K562 (cell line): ENCODE measurements around the gene PPP1R3C. TPM values are rescaled to one million over a fixed set of nuclear protein-coding genes. Genes with fewer than 3 reads are reported as not detected.

ENCODE experiments used
- ARID2 ChIP-seq: fragments of 450-650 bp; IDR thresholded peaks from 2 replicates; pipeline ENCODE4 v1.6.1; 2017; ENCODE audit warnings: antibody characterized with exemption, mild to moderate bottlenecking
- DPF2 ChIP-seq: fragments of 450-650 bp; IDR thresholded peaks from 2 replicates; pipeline ENCODE4 v1.6.1; 2016
- EP300 ChIP-seq: IDR thresholded peaks from 2 replicates; pipeline ENCODE4 v1.6.1; 2012; ENCODE audit warnings: low read length, improper control_type of control experiment
- GATAD2A ChIP-seq: fragments of 450-650 bp; IDR thresholded peaks from 2 replicates; pipeline ENCODE4 v1.6.1; 2017
- MIER1 ChIP-seq: fragments of 450-650 bp; IDR thresholded peaks from 2 replicates; pipeline ENCODE4 v1.6.1; 2016; ENCODE audit warnings: antibody characterized with exemption, mild to moderate bottlenecking, low read depth
- RCOR1 ChIP-seq, 2 experiments: IDR thresholded peaks; 2 replicates each; pipeline ENCODE4 v1.6.1; 2012; ENCODE audit warnings: low read depth in 2 of 2, low read length in 2 of 2, borderline replicate concordance in 1 of 2, improper control_type of control experiment in 1 of 2
- RFX7 ChIP-seq: fragments of 250-450 bp; sonication (Bioruptor Pico); IDR thresholded peaks from 2 replicates; pipeline ENCODE4 v1.5.1; 2021; ENCODE audit warnings: mild to moderate bottlenecking
- SMARCC2 ChIP-seq: fragments of 450-650 bp; IDR thresholded peaks from 2 replicates; pipeline ENCODE4 v1.6.1; 2017; ENCODE audit warnings: antibody characterized with exemption, moderate library complexity, mild to moderate bottlenecking, low read depth
- SMARCE1 ChIP-seq: fragments of 450-650 bp; IDR thresholded peaks from 2 replicates; pipeline ENCODE4 v1.7.1; 2016; ENCODE audit warnings: mild to moderate bottlenecking
- SREBF1 ChIP-seq: fragments of 150-350 bp; IDR thresholded peaks from 2 replicates; pipeline ENCODE4 v1.6.1; 2014; ENCODE audit warnings: antibody characterized with exemption, low read depth, low read length, borderline replicate concordance
- STAT5B ChIP-seq: fragments of 250-450 bp; sonication (Bioruptor Pico); IDR thresholded peaks from 2 replicates; pipeline ENCODE4 v1.8.0; 2021; ENCODE audit warnings: mild to moderate bottlenecking, inconsistent platforms
- ZNF217 ChIP-seq: sonication (generic); formaldehyde crosslinking; IDR thresholded peaks from 2 replicates; pipeline ENCODE4 v1.8.0; 2022; ENCODE audit warnings: mild to moderate bottlenecking, missing genetic modification reagents
- ZNF766 ChIP-seq: fragments of 200-800 bp; sonication (Bioruptor generic); conservative IDR thresholded peaks from 2 replicates; pipeline ENCODE4 v1.6.1; 2016; ENCODE audit warnings: missing genetic modification characterization, missing compliant biosample characterization
- polyA plus RNA-seq, 8 experiments: library from polyadenylated mRNA; depleted of rRNA in 4 of 8; stranded (reverse) in 5 of 8; unstranded in 3 of 8; fragments of >200 nt; fragmentation: Nextera tagmentation in 2 of 8; fragmentation: Illumina TruSeq in 1 of 8; extraction: Ambion mirVana in 2 of 8; extraction: Trizol in 1 of 8; gene quantifications; 2 replicates each; pipeline versions ENCODE4 v1.2.1 to v1.2.3, GENCODE V29; 2011 to 2014; ENCODE audit warnings: inconsistent platforms in 1 of 8, missing spikeins in 1 of 8
- total RNA-seq, 7 experiments: library from RNA; depleted of rRNA in 6 of 7; stranded (reverse); fragments of >200 nt in 6 of 7; fragmentation: Illumina TruSeq in 2 of 7; extraction: Trizol in 2 of 7; gene quantifications; 2 replicates each; pipeline versions ENCODE4 v1.2.1 to v1.2.3, GENCODE V29; 2011 to 2021; ENCODE audit warnings: low replicate concordance in 1 of 7
- TF ChIP-seq, protein P1 (sequence below), 2 experiments: fragments of 450-650 bp in 1 of 2; sonication (generic) in 1 of 2; formaldehyde crosslinking in 1 of 2; IDR thresholded peaks in 1 of 2; conservative IDR thresholded peaks in 1 of 2; 2 replicates each; pipeline versions ENCODE4 v1.6.1 to v1.8.1; 2016 to 2023; ENCODE audit warnings: mild to moderate bottlenecking in 2 of 2, moderate library complexity in 2 of 2, inconsistent platforms in 1 of 2, missing genetic modification reagents in 1 of 2
- TF ChIP-seq, protein P2 (sequence below): fragments of 250-450 bp; sonication (Bioruptor Pico); IDR thresholded peaks from 2 replicates; pipeline ENCODE4 v1.5.0; 2021
- TF ChIP-seq, protein P3 (sequence below): fragments of 450-650 bp; conservative IDR thresholded peaks from 2 replicates; pipeline ENCODE4 v1.6.1; 2016; ENCODE audit warnings: missing genetic modification characterization, low read depth, mild to moderate bottlenecking, control low read depth, missing compliant biosample characterization
- TF ChIP-seq, protein P4 (sequence below): sonication (generic); formaldehyde crosslinking; IDR thresholded peaks from 2 replicates; pipeline ENCODE4 v1.8.0; 2023; ENCODE audit warnings: mild to moderate bottlenecking, missing genetic modification reagents
- TF ChIP-seq, protein P5 (sequence below): sonication (generic); IDR thresholded peaks from 2 replicates; pipeline ENCODE4 v1.6.1; 2016

Gene PPP1R3C
- total and polyA plus RNA-seq, 9 of the 15 experiments (the other 6 are each of a cell fraction or from before 2014, with no cell fraction given): 0.06 to 0.24 (median 0.12) TPM; not detected in 3

DNA sequence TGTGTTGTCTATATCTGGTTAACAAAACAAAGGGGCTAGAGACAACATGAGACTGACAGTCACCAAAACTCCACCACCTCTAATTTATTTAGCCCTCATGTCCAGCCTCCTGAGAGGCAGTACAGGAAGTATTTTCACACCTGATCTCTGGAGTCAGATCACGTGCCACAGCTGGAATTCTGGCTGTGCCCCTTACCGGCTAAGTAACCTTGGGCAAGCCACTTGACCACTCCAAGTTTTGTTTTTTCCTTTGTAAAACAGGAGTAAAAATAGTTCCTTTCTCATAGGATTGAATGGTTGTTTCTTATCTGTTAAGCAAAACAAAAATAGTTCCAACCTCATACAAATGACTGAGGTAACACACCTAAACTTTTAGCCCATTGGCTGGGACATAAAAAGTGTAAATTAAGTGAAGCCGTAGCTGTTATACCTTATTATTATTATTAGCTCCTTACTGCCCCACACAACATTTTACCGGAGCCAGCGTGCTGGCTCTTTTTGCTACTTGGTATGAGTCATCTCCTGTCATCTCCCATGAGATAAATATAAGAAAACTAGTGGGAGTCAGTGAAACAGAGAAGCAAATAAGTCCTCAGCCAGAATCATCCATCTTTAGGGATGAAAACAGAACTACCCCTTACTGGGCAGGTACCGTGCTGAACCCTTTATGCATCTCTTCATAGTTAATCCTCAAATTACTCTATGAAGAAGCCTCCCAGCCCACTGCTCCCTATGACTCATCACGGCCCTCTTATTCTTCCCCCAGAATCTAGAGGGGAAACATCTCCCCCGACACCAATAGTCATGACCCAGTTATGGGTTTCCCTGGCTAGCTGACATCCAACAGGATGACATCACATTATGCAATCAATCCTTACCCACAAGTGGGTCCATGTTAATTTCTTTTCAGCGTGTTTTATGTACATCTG, 44.9 kb downstream of the PPP1R3C start (continued):
- TF ChIP-seq, protein P1, sequence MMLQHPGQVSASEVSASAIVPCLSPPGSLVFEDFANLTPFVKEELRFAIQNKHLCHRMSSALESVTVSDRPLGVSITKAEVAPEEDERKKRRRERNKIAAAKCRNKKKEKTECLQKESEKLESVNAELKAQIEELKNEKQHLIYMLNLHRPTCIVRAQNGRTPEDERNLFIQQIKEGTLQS (IDR thresholded peaks at IDR 0.05): peak; percentile 95
- TF ChIP-seq, protein P1 (CRISPR knock-in tag; conservative IDR thresholded peaks at IDR 0.05): no peak
- TF ChIP-seq, protein P2, sequence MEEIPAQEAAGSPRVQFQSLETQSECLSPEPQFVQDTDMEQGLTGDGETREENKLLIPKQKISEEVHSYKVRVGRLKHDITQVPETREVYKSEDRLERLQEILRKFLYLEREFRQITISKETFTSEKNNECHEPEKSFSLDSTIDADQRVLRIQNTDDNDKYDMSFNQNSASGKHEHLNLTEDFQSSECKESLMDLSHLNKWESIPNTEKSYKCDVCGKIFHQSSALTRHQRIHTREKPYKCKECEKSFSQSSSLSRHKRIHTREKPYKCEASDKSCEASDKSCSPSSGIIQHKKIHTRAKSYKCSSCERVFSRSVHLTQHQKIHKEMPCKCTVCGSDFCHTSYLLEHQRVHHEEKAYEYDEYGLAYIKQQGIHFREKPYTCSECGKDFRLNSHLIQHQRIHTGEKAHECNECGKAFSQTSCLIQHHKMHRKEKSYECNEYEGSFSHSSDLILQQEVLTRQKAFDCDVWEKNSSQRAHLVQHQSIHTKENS (CRISPR knock-in tag): no peak
- TF ChIP-seq SMARCC2 (peak; percentile 67), SREBF1 (no peak), RFX7 (CRISPR knock-in tag) (no peak), ARID2 (no peak), ZNF766 (CRISPR knock-in tag) (0 out of 2 replicates have a peak, but pooled peaks have one; percentile 50), STAT5B (CRISPR knock-in tag) (no peak), ZNF217 (CRISPR knock-in tag) (no peak), GATAD2A (peak; percentile 38; the same call in 1 of the 2 replicates), RCOR1 (IDR thresholded peaks at IDR 0.05; ENCODE audit: borderline replicate concordance in 1 of 2, low read depth in 2 of 2, low read length in 2 of 2) (peak in 1 of 2 experiments; percentile 25; a peak in 1 of 4 replicates), MIER1 (no peak), DPF2 (peak; percentile 89), EP300 (peak; percentile 52; the same call in 1 of the 2 replicates), SMARCE1 (peak; percentile 84)
- TF ChIP-seq, protein P3, sequence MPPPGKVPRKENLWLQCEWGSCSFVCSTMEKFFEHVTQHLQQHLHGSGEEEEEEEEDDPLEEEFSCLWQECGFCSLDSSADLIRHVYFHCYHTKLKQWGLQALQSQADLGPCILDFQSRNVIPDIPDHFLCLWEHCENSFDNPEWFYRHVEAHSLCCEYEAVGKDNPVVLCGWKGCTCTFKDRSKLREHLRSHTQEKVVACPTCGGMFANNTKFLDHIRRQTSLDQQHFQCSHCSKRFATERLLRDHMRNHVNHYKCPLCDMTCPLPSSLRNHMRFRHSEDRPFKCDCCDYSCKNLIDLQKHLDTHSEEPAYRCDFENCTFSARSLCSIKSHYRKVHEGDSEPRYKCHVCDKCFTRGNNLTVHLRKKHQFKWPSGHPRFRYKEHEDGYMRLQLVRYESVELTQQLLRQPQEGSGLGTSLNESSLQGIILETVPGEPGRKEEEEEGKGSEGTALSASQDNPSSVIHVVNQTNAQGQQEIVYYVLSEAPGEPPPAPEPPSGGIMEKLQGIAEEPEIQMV (tag): 0 out of 2 replicates have a peak, but pooled peaks have one; percentile 23
- TF ChIP-seq, protein P4, sequence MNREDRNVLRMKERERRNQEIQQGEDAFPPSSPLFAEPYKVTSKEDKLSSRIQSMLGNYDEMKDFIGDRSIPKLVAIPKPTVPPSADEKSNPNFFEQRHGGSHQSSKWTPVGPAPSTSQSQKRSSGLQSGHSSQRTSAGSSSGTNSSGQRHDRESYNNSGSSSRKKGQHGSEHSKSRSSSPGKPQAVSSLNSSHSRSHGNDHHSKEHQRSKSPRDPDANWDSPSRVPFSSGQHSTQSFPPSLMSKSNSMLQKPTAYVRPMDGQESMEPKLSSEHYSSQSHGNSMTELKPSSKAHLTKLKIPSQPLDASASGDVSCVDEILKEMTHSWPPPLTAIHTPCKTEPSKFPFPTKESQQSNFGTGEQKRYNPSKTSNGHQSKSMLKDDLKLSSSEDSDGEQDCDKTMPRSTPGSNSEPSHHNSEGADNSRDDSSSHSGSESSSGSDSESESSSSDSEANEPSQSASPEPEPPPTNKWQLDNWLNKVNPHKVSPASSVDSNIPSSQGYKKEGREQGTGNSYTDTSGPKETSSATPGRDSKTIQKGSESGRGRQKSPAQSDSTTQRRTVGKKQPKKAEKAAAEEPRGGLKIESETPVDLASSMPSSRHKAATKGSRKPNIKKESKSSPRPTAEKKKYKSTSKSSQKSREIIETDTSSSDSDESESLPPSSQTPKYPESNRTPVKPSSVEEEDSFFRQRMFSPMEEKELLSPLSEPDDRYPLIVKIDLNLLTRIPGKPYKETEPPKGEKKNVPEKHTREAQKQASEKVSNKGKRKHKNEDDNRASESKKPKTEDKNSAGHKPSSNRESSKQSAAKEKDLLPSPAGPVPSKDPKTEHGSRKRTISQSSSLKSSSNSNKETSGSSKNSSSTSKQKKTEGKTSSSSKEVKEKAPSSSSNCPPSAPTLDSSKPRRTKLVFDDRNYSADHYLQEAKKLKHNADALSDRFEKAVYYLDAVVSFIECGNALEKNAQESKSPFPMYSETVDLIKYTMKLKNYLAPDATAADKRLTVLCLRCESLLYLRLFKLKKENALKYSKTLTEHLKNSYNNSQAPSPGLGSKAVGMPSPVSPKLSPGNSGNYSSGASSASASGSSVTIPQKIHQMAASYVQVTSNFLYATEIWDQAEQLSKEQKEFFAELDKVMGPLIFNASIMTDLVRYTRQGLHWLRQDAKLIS: no peak
- TF ChIP-seq, protein P5, sequence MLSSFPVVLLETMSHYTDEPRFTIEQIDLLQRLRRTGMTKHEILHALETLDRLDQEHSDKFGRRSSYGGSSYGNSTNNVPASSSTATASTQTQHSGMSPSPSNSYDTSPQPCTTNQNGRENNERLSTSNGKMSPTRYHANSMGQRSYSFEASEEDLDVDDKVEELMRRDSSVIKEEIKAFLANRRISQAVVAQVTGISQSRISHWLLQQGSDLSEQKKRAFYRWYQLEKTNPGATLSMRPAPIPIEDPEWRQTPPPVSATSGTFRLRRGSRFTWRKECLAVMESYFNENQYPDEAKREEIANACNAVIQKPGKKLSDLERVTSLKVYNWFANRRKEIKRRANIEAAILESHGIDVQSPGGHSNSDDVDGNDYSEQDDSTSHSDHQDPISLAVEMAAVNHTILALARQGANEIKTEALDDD: peak; percentile 27; the same call in 1 of the 2 replicates
